22Rv1 (cell line): ENCODE results near the gene SLC38A1.

Experiments used
- H3K27ac ChIP-seq: fragments of 450-650 bp; 2 replicates; pipeline ENCODE4 v1.5.1; 2017
- ZFX ChIP-seq: fragments of 450-650 bp; IDR thresholded peaks from 2 replicates; pipeline ENCODE4 v1.6.1; 2017; ENCODE audit warnings: antibody characterized with exemption, borderline replicate concordance
- TF ChIP-seq, protein P1 (sequence below): fragments of 450-650 bp; IDR thresholded peaks from 2 replicates; pipeline ENCODE4 v1.5.1; 2017; ENCODE audit warnings: mild to moderate bottlenecking

Gene SLC38A1

GRCh38 chr12:46209914-46210872 is 58.6 kb downstream of the SLC38A1 start:
- TF ChIP-seq, protein P1, sequence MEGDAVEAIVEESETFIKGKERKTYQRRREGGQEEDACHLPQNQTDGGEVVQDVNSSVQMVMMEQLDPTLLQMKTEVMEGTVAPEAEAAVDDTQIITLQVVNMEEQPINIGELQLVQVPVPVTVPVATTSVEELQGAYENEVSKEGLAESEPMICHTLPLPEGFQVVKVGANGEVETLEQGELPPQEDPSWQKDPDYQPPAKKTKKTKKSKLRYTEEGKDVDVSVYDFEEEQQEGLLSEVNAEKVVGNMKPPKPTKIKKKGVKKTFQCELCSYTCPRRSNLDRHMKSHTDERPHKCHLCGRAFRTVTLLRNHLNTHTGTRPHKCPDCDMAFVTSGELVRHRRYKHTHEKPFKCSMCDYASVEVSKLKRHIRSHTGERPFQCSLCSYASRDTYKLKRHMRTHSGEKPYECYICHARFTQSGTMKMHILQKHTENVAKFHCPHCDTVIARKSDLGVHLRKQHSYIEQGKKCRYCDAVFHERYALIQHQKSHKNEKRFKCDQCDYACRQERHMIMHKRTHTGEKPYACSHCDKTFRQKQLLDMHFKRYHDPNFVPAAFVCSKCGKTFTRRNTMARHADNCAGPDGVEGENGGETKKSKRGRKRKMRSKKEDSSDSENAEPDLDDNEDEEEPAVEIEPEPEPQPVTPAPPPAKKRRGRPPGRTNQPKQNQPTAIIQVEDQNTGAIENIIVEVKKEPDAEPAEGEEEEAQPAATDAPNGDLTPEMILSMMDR: no peak
- no peak for TF ChIP-seq ZFX
- 0 out of 2 replicates have a peak overlapping the region, but pooled peaks have one; percentile 7 for H3K27ac ChIP-seq

DNA sequence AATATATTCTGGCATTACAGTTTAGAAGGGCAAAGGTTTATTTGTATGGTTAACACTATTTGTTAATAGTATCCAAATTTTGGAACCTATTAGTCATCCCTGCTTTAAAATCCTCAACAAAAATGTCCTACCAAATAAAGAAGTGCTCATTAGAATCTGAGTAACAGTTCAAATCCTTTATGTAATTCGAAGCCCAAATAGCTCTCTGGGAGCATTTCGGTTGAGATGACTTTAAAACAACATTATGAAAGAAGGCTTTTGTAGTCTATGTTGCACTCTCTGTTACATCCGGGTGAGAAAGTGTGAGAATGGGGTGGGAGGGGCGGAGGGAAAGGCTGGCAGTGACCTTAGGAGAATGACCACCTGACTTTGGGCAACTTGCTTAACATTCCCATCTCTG is 59.7 kb downstream of the SLC38A1 start:
- H3K27ac ChIP-seq: no peak overlapping the region
- TF ChIP-seq, protein P1: no peak
- no peak for TF ChIP-seq ZFX

DNA sequence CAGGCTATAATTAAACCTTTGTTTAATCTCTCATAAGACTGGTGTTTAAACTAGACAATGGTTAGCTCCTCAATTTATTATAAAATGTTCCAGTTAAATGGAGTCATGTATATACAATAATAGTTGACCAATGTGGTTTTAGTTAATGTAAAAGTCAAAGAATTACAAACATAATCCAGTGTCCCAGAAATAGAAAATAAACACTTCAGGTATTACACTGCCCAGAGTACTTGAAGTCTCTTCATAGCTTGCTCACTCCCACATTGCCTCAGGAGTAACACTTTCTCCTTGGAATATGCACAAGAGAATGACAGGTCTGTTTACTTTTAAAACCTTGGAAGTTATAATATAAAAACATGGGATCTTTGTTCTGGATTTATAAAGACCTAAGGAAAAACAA is 60.5 kb downstream of the SLC38A1 start:
- TF ChIP-seq, protein P1: no peak
- TF ChIP-seq ZFX: no peak

DNA sequence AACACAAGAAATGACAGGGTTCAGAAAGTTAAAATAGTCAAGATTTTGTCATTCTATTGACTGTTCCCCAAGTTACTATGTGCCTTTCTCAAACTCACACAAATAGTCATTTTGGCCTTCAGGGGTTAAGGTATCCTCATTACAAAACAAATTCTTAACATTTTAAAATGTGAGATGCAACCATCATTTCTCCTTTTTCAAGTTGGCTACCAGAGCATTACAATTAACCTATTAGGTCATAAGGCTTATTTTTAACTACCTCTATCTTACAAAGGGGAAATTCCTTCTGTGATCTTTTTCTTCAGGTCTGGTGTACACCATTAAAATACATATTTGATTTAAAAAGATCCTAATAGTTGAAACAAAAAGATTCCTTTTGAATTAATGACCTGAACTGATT is 61.2 kb downstream of the SLC38A1 start:
- H3K27ac ChIP-seq: no peak overlapping the region
- TF ChIP-seq ZFX: no peak
- TF ChIP-seq, protein P1: no peak

More for the DNA sequence above, 60.5 kb downstream of the SLC38A1 start:
- no peak overlapping the region for H3K27ac ChIP-seq

GRCh38 chr12:46206471-46206870 is 62.4 kb downstream of the SLC38A1 start:
- H3K27ac ChIP-seq: no peak overlapping the region
- TF ChIP-seq, protein P1: no peak
- no peak for TF ChIP-seq ZFX

GRCh38 chr12:46205294-46205693 is 63.5 kb downstream of the SLC38A1 start:
- no peak for TF ChIP-seq ZFX
- TF ChIP-seq, protein P1: no peak
- no peak overlapping the region for H3K27ac ChIP-seq

GRCh38 chr12:46201284-46201789 is 67.5 kb downstream of the SLC38A1 start:
- no peak for TF ChIP-seq ZFX
- TF ChIP-seq, protein P1: no peak
- H3K27ac ChIP-seq: no peak overlapping the region
